BE2C (cell line): ENCODE results near the gene ARAP2.

Experiments used
- DNase-seq: peaks from one replicate; pipeline ENCODE4 v3.0.0-alpha.2; 2020
- H3K27me3 ChIP-seq: fragments of 250-450 bp; sonication (Bioruptor Pico); 2 replicates; pipeline ENCODE4 v1.5.1; 2020; ENCODE audit warnings: mild to moderate bottlenecking
- H3K36me3 ChIP-seq: fragments of 250-450 bp; sonication (Bioruptor Pico); 2 replicates; pipeline ENCODE4 v1.5.1; 2020; ENCODE audit warnings: mild to moderate bottlenecking
- H3K4me1 ChIP-seq: fragments of 250-450 bp; sonication (Bioruptor Pico); 2 replicates; pipeline ENCODE4 v1.5.1; 2020
- H3K4me3 ChIP-seq: 2 replicates; pipeline ENCODE4 v1.5.1; 2011; ENCODE audit warnings: low read depth, low read length
- H3K9me3 ChIP-seq: fragments of 250-450 bp; sonication (Bioruptor Pico); 2 replicates; pipeline ENCODE4 v1.5.1; 2020
- CTCF ChIP-seq: IDR thresholded peaks from 2 replicates; pipeline ENCODE4 v1.5.1; 2012; ENCODE audit warnings: mild to moderate bottlenecking, low read depth, low read length

Gene ARAP2

GRCh38 chr4:36226430-36227227 is 17.7 kb downstream of the ARAP2 start:
- DNase-seq = no peak
- no peak overlapping the region for H3K4me3 ChIP-seq
- no peak for TF ChIP-seq CTCF

GRCh38 chr4:36224972-36225903 is 19.1 kb downstream of the ARAP2 start:
- no peak for TF ChIP-seq CTCF
- no peaks in the 10 kb centered on the region for H3K27me3 ChIP-seq
- no peaks in the 10 kb centered on the region for H3K36me3 ChIP-seq
- H3K4me3 ChIP-seq = no peak overlapping the region
- H3K9me3 ChIP-seq = no peaks in the 10 kb centered on the region
- H3K4me1 ChIP-seq = no peaks in the 10 kb centered on the region
- DNase-seq = no peak

More at GRCh38 chr4:36226430-36227227, 17.7 kb downstream of the ARAP2 start:
- Histone ChIP-seq H3K9me3 (no peaks in the 10 kb centered on the region), H3K36me3 (no peaks in the 10 kb centered on the region), H3K27me3 (no peaks in the 10 kb centered on the region), H3K4me1 (no peaks in the 10 kb centered on the region)

- TF ChIP-seq CTCF = no peak
- no peaks in the 10 kb centered on the region for H3K4me1 ChIP-seq
Measured at GRCh38 chr4:36222702-36223101, 21.6 kb downstream of the ARAP2 start.

GRCh38 chr4:36220776-36221175 is 23.5 kb downstream of the ARAP2 start:
- TF ChIP-seq CTCF = no peak
- no peak for DNase-seq
- no peaks in the 10 kb centered on the region for H3K36me3 ChIP-seq
- no peaks in the 10 kb centered on the region for H3K4me1 ChIP-seq
- H3K9me3 ChIP-seq = no peaks in the 10 kb centered on the region
- H3K4me3 ChIP-seq = no peak overlapping the region
- H3K27me3 ChIP-seq = no peaks in the 10 kb centered on the region

More at GRCh38 chr4:36222702-36223101, 21.6 kb downstream of the ARAP2 start:
- no peak overlapping the region for H3K4me3 ChIP-seq
- DNase-seq = no peak
- H3K27me3 ChIP-seq = no peaks in the 10 kb centered on the region
- no peaks in the 10 kb centered on the region for H3K36me3 ChIP-seq
- no peaks in the 10 kb centered on the region for H3K9me3 ChIP-seq

GRCh38 chr4:36218121-36218520 is 26.2 kb downstream of the ARAP2 start:
- Histone ChIP-seq H3K27me3 (no peaks in the 10 kb centered on the region), H3K9me3 (no peaks in the 10 kb centered on the region), H3K4me1 (no peaks in the 10 kb centered on the region), H3K4me3 (no peak overlapping the region), H3K36me3 (no peaks in the 10 kb centered on the region)
- DNase-seq = no peak
- no peak for TF ChIP-seq CTCF

GRCh38 chr4:36215627-36216026 is 28.7 kb downstream of the ARAP2 start:
- Histone ChIP-seq H3K36me3 (no peaks in the 10 kb centered on the region), H3K4me1 (no peaks in the 10 kb centered on the region)
- no peak for TF ChIP-seq CTCF

More at GRCh38 chr4:36215627-36216026, 28.7 kb downstream of the ARAP2 start:
- H3K9me3 ChIP-seq = no peaks in the 10 kb centered on the region
- no peak for DNase-seq
- no peak overlapping the region for H3K4me3 ChIP-seq
- no peaks in the 10 kb centered on the region for H3K27me3 ChIP-seq
